A673 (cell line): ENCODE measurements around the gene MEGF6.

Source experiments
- EZH2 ChIP-seq: fragments of 200-600 bp; sonication (generic); IDR thresholded peaks from 2 replicates; pipeline ENCODE4 v1.6.1; 2017; ENCODE audit warnings: borderline replicate concordance, low read depth, mild to moderate bottlenecking, mixed read lengths, antibody characterized with exemption, low read length; ENCODE audit not compliant: poor library complexity, severe bottlenecking
- TF ChIP-seq, protein P1 (sequence below): fragments of 300-800, 200-600 bp; sonication (generic); conservative IDR thresholded peaks from 2 replicates; pipeline ENCODE4 v1.5.1; 2017; ENCODE audit warnings: low read depth, mild to moderate bottlenecking, antibody characterized with exemption, low read length, moderate library complexity, mixed read lengths

DNA sequence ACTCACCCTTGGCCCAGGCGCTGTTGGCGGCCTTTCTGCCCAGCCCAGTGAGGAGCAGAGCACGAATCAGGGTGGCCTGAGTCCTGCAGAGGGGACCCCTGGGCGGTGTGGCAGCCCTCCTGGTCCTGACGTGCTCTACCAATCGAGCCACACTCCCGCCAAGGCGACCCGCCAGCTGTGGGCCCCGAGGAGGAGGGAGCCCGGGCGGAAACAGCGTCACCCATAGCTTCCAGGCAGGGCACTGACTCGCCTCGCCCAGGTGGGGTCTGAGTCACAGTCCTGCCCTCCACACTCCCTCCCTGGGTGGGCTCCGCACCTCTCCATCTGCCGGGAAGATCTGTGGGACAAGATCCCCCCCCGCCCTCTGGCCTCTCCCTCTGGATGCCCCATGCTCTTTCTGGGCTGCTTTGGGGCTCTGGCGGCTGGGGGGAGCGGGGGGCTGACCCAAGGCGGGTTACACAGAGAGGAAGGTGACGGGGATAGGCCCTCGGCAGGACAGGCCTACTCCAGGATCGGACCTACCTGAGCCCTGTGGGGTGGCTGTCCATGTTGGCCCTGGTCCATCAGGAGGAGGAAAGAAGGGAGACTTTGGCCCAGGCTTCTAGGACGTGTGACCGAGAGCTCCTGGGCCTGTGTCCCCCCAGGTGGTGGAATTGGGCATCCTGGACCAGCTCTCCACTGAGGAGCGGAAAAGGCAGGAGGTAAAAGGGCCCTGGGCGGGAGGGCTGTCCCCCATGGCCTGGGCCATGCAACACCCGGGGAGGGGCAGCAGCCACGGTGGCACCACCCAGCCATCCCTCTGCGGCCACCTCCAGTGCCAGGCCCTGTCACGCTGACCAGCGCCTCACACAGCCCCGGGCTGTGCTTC is 142.8 kb downstream of the MEGF6 start:
- TF ChIP-seq, protein P1, sequence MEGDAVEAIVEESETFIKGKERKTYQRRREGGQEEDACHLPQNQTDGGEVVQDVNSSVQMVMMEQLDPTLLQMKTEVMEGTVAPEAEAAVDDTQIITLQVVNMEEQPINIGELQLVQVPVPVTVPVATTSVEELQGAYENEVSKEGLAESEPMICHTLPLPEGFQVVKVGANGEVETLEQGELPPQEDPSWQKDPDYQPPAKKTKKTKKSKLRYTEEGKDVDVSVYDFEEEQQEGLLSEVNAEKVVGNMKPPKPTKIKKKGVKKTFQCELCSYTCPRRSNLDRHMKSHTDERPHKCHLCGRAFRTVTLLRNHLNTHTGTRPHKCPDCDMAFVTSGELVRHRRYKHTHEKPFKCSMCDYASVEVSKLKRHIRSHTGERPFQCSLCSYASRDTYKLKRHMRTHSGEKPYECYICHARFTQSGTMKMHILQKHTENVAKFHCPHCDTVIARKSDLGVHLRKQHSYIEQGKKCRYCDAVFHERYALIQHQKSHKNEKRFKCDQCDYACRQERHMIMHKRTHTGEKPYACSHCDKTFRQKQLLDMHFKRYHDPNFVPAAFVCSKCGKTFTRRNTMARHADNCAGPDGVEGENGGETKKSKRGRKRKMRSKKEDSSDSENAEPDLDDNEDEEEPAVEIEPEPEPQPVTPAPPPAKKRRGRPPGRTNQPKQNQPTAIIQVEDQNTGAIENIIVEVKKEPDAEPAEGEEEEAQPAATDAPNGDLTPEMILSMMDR: no peak
- TF ChIP-seq EZH2: no peak
